ENCODE data around the gene MAN2A2.

Gene MAN2A2

DNA sequence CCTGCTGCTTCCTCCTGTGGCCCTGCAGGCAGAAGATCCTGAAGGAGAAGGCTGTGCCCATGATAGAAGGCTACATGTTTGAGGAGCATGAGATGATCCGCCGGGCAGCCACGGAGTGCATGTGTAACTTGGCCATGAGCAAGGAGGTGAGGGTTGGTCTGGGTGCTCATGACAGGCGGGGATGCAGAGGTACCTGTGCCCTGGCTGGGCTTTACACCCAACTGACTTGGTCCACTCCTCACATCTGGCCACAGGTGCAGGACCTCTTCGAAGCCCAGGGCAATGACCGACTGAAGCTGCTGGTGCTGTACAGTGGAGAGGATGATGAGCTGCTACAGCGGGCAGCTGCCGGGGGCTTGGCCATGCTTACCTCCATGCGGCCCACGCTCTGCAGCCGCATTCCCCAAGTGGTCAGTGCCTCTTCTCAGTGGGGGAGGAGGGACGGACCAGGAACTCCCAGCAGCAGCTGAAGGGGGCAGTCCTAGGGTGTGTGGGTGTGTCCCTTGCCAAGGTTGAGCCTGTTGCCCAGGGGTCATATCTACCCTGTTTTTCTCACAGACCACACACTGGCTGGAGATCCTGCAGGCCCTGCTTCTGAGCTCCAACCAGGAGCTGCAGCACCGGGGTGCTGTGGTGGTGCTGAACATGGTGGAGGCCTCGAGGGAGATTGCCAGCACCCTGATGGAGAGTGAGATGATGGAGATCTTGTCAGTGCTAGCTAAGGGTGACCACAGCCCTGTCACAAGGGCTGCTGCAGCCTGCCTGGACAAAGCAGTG, 50.0 kb downstream of the MAN2A2 start:
- no peak for DNase-seq (ENCODE audit: low read depth)
- H3K4me3 ChIP-seq (ENCODE audit: control insufficient read depth, low read depth, low read length) = no peak overlapping the region
- TF ChIP-seq, protein P1, sequence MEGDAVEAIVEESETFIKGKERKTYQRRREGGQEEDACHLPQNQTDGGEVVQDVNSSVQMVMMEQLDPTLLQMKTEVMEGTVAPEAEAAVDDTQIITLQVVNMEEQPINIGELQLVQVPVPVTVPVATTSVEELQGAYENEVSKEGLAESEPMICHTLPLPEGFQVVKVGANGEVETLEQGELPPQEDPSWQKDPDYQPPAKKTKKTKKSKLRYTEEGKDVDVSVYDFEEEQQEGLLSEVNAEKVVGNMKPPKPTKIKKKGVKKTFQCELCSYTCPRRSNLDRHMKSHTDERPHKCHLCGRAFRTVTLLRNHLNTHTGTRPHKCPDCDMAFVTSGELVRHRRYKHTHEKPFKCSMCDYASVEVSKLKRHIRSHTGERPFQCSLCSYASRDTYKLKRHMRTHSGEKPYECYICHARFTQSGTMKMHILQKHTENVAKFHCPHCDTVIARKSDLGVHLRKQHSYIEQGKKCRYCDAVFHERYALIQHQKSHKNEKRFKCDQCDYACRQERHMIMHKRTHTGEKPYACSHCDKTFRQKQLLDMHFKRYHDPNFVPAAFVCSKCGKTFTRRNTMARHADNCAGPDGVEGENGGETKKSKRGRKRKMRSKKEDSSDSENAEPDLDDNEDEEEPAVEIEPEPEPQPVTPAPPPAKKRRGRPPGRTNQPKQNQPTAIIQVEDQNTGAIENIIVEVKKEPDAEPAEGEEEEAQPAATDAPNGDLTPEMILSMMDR (conservative IDR thresholded peaks at IDR 0.05; ENCODE audit: control insufficient read depth, insufficient read depth, low read depth, low read length) = no peak

DNA sequence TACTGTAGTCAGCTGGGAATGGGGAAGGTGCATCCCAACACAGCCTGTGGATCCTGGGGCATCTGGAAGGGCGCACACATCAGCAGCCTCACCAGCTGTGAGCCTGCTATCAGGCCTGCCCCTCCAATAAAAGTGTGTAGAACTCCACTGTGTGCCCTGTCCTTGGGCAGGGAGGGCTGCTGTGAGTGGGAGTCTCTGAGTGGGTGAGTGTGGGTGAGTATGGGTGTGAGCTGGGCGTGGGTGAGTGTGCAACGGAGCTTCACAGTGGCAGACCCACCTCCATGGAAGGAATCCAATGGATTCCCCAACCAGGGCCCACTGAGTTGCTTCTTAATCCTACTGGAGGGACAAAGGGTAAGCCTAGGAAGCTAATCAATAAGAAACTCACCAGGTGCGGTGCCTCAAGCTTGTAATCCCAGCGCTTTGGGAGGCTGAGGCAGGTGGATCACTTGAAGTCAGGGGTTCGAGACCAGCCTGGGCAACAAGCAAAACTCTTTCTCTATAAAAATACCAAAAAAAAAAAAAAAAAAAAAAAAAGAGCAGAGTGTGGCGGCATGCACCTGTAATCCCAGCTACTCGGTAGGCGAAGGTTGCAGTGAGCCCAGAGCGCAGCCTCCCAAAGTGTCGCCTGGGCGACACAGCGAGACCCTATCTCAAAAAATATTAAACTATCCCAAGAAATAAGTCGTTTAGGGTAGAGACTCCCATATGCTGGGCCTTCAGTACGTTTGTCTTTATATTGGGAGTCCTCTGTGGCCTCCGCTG, 51.0 kb downstream of the MAN2A2 start:
- DNase-seq (ENCODE audit: low read depth) = no peak
- H3K4me3 ChIP-seq (ENCODE audit: control insufficient read depth, low read depth, low read length) = peak overlapping the region; percentile 73
- TF ChIP-seq, protein P1 (conservative IDR thresholded peaks at IDR 0.05; ENCODE audit: control insufficient read depth, insufficient read depth, low read depth, low read length) = no peak

DNA sequence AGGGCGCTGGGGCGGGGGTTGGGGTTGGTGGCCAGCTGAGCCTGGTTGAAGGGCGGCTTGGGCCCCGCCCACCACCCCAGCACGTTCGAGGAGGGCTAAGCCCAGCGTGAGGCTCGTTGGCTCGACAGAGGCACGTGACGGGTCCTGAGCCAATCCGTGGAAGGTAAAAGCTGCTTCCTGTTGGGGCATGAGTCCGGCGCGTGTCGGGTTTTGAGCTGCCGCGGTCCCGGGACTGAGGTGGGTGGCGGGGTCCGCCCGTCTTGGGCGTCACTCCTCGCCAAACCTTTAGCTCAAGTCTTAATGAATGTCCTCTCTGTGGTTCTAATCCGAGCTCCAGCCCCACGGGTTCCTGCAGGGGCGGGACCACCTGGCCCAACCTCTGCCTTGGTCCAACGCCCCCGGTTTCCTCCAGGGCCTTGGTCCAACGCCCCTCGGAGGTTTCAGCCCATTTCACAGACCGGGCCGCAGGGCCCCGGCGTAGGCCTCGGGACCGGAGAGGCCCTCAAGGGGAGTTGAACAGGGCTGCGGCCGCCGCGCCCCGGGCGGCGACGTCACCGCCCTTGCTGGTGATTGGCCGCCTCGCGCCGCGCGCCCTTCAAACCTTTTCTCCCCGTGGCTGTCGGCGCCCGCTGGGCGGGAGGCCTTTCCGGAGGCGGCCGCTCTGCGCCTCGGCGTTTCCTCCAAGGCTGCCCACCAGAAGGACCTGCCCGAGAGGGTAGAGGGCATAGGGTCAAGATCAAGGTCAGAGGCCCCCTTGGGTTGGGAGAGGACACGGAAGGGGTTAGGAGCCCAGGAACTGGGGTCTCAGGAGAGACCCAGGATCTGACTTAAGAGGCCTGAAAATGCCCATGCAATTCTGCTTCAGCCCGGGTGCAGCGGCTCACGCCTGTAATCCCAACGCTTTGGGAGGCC, 51.9 kb downstream of the MAN2A2 start, which contains the start of gene RCCD1:
Gene RCCD1 (plus strand): TSS at position 173 of the 912 bp plus-strand sequence. CDS start 1,851 bp downstream, outside the sequence.
- peak within 1 kb of the TSS; percentile 73 for H3K4me3 ChIP-seq (ENCODE audit: control insufficient read depth, low read depth, low read length)
- TF ChIP-seq, protein P1 (conservative IDR thresholded peaks at IDR 0.05; ENCODE audit: control insufficient read depth, insufficient read depth, low read depth, low read length) = no peak
- peak; percentile 95 for DNase-seq (ENCODE audit: low read depth)

DNA sequence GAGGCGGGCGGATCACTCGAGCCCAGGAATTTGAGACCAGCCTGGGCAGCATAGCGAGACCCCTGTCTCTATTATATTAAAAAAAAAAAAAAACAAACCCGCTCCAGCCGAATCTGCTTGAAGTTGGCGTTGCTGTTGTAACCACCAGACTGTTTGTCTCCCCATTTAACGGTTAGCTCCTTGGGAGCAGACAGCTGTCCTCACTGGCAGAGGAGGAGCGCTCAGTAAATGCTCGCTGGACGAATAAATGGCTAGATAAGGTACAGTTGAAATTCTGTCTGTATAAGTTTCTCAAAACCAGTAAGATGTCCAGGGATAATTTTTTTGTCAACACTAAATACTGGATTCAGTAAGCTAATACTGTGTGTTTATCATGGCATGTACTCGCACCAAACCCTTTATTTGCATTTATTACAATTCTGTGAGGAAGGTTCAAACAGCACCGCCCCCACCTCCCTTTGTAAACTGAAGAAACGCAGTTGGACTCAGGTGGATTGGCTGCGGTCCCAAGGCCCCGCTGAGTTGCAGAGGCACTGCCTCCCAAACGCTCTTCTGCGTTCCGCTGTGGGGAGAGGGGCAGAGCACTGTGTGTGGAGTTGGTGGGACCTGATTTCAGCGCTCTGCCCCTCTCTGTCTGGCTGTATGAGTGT, 52.6 kb downstream of the MAN2A2 start:
- TF ChIP-seq, protein P1 (conservative IDR thresholded peaks at IDR 0.05; ENCODE audit: control insufficient read depth, insufficient read depth, low read depth, low read length) = no peak
- peak overlapping the region; percentile 73 for H3K4me3 ChIP-seq (ENCODE audit: control insufficient read depth, low read depth, low read length)
- DNase-seq (ENCODE audit: low read depth) = no peak

DNA sequence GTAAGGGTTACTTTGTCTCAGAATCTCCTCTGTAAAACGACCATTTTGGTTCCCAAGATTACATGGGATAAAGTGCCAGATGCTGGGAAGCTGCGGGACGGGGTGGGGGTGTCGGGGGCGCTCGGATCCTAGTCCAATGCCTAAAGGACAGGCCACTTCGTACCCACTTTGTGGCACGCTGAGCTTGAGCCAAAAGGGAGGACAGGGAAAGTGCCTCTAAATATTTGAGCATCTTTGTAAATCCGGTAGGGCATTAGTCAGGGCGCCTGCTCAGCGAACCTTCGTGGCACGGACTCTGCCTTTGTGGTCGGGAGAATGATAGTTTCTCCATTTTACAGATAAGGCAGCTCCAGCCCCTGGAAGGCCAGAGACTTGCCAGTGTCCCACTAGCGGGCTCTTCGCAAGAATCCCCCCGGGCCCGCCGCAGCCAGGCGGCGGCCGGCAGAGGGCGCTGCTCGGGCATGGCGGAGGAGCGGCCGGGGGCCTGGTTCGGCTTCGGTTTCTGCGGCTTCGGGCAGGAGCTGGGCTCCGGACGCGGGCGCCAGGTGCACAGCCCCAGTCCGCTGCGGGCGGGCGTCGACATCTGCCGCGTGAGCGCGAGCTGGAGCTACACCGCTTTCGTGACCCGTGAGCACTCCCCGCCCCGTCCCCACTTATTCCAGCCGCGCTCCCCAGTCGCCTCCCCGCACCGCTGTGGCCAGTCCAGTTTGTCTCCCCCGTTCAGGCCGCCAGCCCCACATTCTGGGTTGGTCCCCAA, 53.4 kb downstream of the MAN2A2 start:
- H3K4me3 ChIP-seq (ENCODE audit: control insufficient read depth, low read depth, low read length) = peak overlapping the region; percentile 73
- TF ChIP-seq, protein P1 (conservative IDR thresholded peaks at IDR 0.05; ENCODE audit: control insufficient read depth, insufficient read depth, low read depth, low read length) = peak; percentile 47
- peak; percentile 59 for DNase-seq (ENCODE audit: low read depth)

Measured in fibroblast of mammary gland (primary cell).